ENCODE results near the gene SLC1A7. TPM values are rescaled to one million over a fixed set of nuclear protein-coding genes. Genes with fewer than 3 reads are reported as not detected.

Gene SLC1A7
- total and polyA plus RNA-seq, 2 of the 13 experiments (the other 11 are each of a cell fraction or from before 2014, with no cell fraction given): 0.04 to 2.0 TPM

GRCh38 chr1:53145942-53146708, 3.7 kb upstream of the SLC1A7 start (continued):
- TF ChIP-seq ZNF609 (CRISPR knock-in tag; IDR thresholded peaks at IDR 0.05; ENCODE audit: borderline replicate concordance) (no peak; the same call in none of the 2 replicates), DNMT3B (CRISPR knock-in tag; conservative IDR thresholded peaks at IDR 0.05) (0 out of 2 replicates have a peak, but pooled peaks have one; percentile 0), SP140L (CRISPR knock-in tag; IDR thresholded peaks at IDR 0.05; ENCODE audit: borderline replicate concordance) (0 out of 2 replicates have a peak, but pooled peaks have one; percentile 48), ZNF704 (CRISPR knock-in tag; IDR thresholded peaks at IDR 0.05; ENCODE audit: borderline replicate concordance) (no peak), FOSL2 (CRISPR knock-in tag; IDR thresholded peaks at IDR 0.05) (peak; percentile 82), ZNF280D (CRISPR knock-in tag; IDR thresholded peaks at IDR 0.05) (peak; percentile 64; the same call in 1 of the 2 replicates), NR2F6 (IDR thresholded peaks at IDR 0.05) (peak; percentile 22; the same call in 1 of the 2 replicates), NR2F6 (CRISPR knock-in tag; IDR thresholded peaks at IDR 0.05) (0 out of 2 replicates have a peak, but pooled peaks have one; percentile 39), ARID2 (CRISPR knock-in tag; IDR thresholded peaks at IDR 0.05; ENCODE audit: borderline replicate concordance) (no peak), ZNF597 (CRISPR knock-in tag; IDR thresholded peaks at IDR 0.05) (no peak), ZNF335 (CRISPR knock-in tag; IDR thresholded peaks at IDR 0.05) (0 out of 2 replicates have a peak, but pooled peaks have one; percentile 55), MYNN (CRISPR knock-in tag; IDR thresholded peaks at IDR 0.05; ENCODE audit: low read depth) (no peak), ZBTB7B (CRISPR knock-in tag; IDR thresholded peaks at IDR 0.05) (peak; percentile 50; the same call in 1 of the 2 replicates), ZNF652 (CRISPR knock-in tag; IDR thresholded peaks at IDR 0.05; ENCODE audit: borderline replicate concordance, low read depth) (0 out of 2 replicates have a peak, but pooled peaks have one; percentile 11), NFRKB (IDR thresholded peaks at IDR 0.05) (no peak), ZNF446 (CRISPR knock-in tag; IDR thresholded peaks at IDR 0.05) (0 out of 2 replicates have a peak, but pooled peaks have one; percentile 70), KAT7 (CRISPR knock-in tag; IDR thresholded peaks at IDR 0.05; ENCODE audit: borderline replicate concordance) (peak; percentile 51; the same call in 1 of the 2 replicates), SP1 (IDR thresholded peaks at IDR 0.05) (no peak), SP1 (CRISPR knock-in tag; IDR thresholded peaks at IDR 0.05) (0 out of 2 replicates have a peak, but pooled peaks have one; percentile 5), ZNF776 (CRISPR knock-in tag; IDR thresholded peaks at IDR 0.05) (peak; percentile 76; the same call in 1 of the 2 replicates)

Measured in HepG2 (cell line).